Immature natural killer cell (primary cell): Measurements from ENCODE around the gene DDB1. TPM values are rescaled to one million over a fixed set of nuclear protein-coding genes. Genes with fewer than 3 reads are reported as not detected.

Experiments used
- DNase-seq, 3 donors: peaks; one replicate each; pipeline ENCODE4 v3.0.0; 2022; ENCODE audit warnings: mixed read lengths in 1 of 3
- H3K27ac Mint-ChIP-seq, 6 donors: one replicate each; pipeline ENCODE4 v1.8.0; 2020; ENCODE audit warnings: mixed read lengths in 6 of 6, mild to moderate bottlenecking in 5 of 6, inconsistent platforms in 4 of 6, moderate library complexity in 3 of 6
- H3K27me3 Mint-ChIP-seq, 3 donors: one replicate each; pipeline ENCODE4 v1.8.0; 2020 to 2021; ENCODE audit warnings: low read depth in 3 of 3, mild to moderate bottlenecking in 3 of 3, mixed read lengths in 3 of 3, moderate library complexity in 3 of 3, inconsistent platforms in 1 of 3
- H3K36me3 Mint-ChIP-seq, 3 donors: one replicate each; pipeline ENCODE4 v1.8.0; 2020; ENCODE audit warnings: mixed read lengths in 3 of 3, inconsistent platforms in 2 of 3, mild to moderate bottlenecking in 2 of 3
- H3K4me1 Mint-ChIP-seq, 2 donors: one replicate each; pipeline ENCODE4 v1.8.0; 2020; ENCODE audit warnings: inconsistent platforms in 2 of 2, mild to moderate bottlenecking in 2 of 2, mixed read lengths in 2 of 2, moderate library complexity in 1 of 2
- H3K4me3 Mint-ChIP-seq, 5 donors: one replicate each; pipeline ENCODE4 v1.8.0; 2020; ENCODE audit warnings: mild to moderate bottlenecking in 5 of 5, mixed read lengths in 5 of 5, inconsistent platforms in 3 of 5, moderate library complexity in 3 of 5
- H3K9me3 Mint-ChIP-seq, 6 donors: one replicate each; pipeline ENCODE4 v1.8.0; 2020; ENCODE audit warnings: mild to moderate bottlenecking in 6 of 6, mixed read lengths in 6 of 6, inconsistent platforms in 4 of 6, moderate library complexity in 3 of 6
- polyA plus RNA-seq, 3 donors: library from polyadenylated mRNA; unstranded; fragments of 300-500 nt; fragmentation: Illumina TruSeq; gene quantifications; one replicate each; pipeline ENCODE4 v1.2.3, GENCODE V29; 2021

DDB1 gene
- polyA plus RNA-seq, 3 donors from 2014 or later = 105 to 131 (median 119) TPM

GRCh38 chr11:61292356-61292755 lies 40.5 kb downstream of the DDB1 start:
- Mint-ChIP-seq H3K9me3 (no peaks in the 10 kb centered on the region), H3K27me3 (peaks cover 8 to 17% (median 9%) of the 10 kb centered on the region in 3 donors), H3K36me3 (peaks cover 0 to 5% (median 4%) of the 10 kb centered on the region in 3 donors), H3K4me3 (peak overlapping the region in 4 of 5 donors; percentile 15 to 68 (median 25)), H3K27ac (no peak overlapping the region), H3K4me1 (peaks cover 17 to 19% of the 10 kb centered on the region in 2 donors)
- DNase-seq = no peak

- Mint-ChIP-seq H3K27me3 (peaks cover 7 to 16% (median 10%) of the 10 kb centered on the region in 3 donors), H3K36me3 (peaks cover 0 to 5% (median 0%) of the 10 kb centered on the region in 3 donors), H3K4me1 (peaks cover 12% of the 10 kb centered on the region in 2 donors), H3K4me3 (no peak overlapping the region), H3K9me3 (no peaks in the 10 kb centered on the region), H3K27ac (no peak overlapping the region)
- DNase-seq = no peak
Observed at GRCh38 chr11:61290905-61291690, 41.8 kb downstream of the DDB1 start.

GRCh38 chr11:61287338-61287977 lies 45.4 kb downstream of the DDB1 start:
- Mint-ChIP-seq H3K27ac (no peak overlapping the region), H3K36me3 (peaks cover 0 to 7% (median 4%) of the 10 kb centered on the region in 3 donors)

GRCh38 chr11:61283613-61284012 lies 49.3 kb downstream of the DDB1 start:
- Mint-ChIP-seq H3K9me3 (peaks cover 0 to 3% (median 0%) of the 10 kb centered on the region in 6 donors), H3K27me3 (peaks cover 0 to 4% (median 2%) of the 10 kb centered on the region in 3 donors), H3K36me3 (peaks cover 0 to 4% (median 3%) of the 10 kb centered on the region in 3 donors), H3K4me3 (no peak overlapping the region), H3K4me1 (no peaks in the 10 kb centered on the region), H3K27ac (no peak overlapping the region)
- DNase-seq = no peak

More at GRCh38 chr11:61287338-61287977, 45.4 kb downstream of the DDB1 start:
- no peak for DNase-seq
- H3K4me1 Mint-ChIP-seq = no peaks in the 10 kb centered on the region
- no peak overlapping the region for H3K4me3 Mint-ChIP-seq
- peaks cover 0 to 3% (median 0%) of the 10 kb centered on the region in 6 donors for H3K9me3 Mint-ChIP-seq
- H3K27me3 Mint-ChIP-seq = peaks cover 3 to 8% (median 4%) of the 10 kb centered on the region in 3 donors

GRCh38 chr11:61281581-61282250 lies 51.2 kb downstream of the DDB1 start:
- peaks cover 0 to 4% (median 2%) of the 10 kb centered on the region in 3 donors for H3K27me3 Mint-ChIP-seq
- H3K9me3 Mint-ChIP-seq = peaks cover 0 to 3% (median 0%) of the 10 kb centered on the region in 6 donors
- H3K27ac Mint-ChIP-seq = no peak overlapping the region
- peaks cover 0 to 4% (median 3%) of the 10 kb centered on the region in 3 donors for H3K36me3 Mint-ChIP-seq
- H3K4me1 Mint-ChIP-seq = no peaks in the 10 kb centered on the region
- no peak for DNase-seq
- H3K4me3 Mint-ChIP-seq = no peak overlapping the region

GRCh38 chr11:61280883-61281580 lies 51.9 kb downstream of the DDB1 start:
- Mint-ChIP-seq H3K36me3 (peaks cover 0 to 4% (median 3%) of the 10 kb centered on the region in 3 donors), H3K27me3 (peaks cover 0 to 4% (median 1%) of the 10 kb centered on the region in 3 donors), H3K9me3 (peaks cover 0 to 3% (median 0%) of the 10 kb centered on the region in 6 donors), H3K27ac (no peak overlapping the region), H3K4me3 (no peak overlapping the region), H3K4me1 (no peaks in the 10 kb centered on the region)
- DNase-seq = no peak

GRCh38 chr11:61279934-61280659 lies 52.8 kb downstream of the DDB1 start:
- no peak overlapping the region for H3K4me3 Mint-ChIP-seq
- H3K9me3 Mint-ChIP-seq = peaks cover 0 to 3% (median 0%) of the 10 kb centered on the region in 6 donors
- no peak for DNase-seq
- no peaks in the 10 kb centered on the region for H3K4me1 Mint-ChIP-seq
- H3K27me3 Mint-ChIP-seq = peaks cover 0 to 4% (median 0%) of the 10 kb centered on the region in 3 donors
- H3K36me3 Mint-ChIP-seq = peaks cover 0 to 4% (median 3%) of the 10 kb centered on the region in 3 donors
- H3K27ac Mint-ChIP-seq = no peak overlapping the region

- no peaks in the 10 kb centered on the region for H3K9me3 Mint-ChIP-seq
- H3K4me3 Mint-ChIP-seq = no peak overlapping the region
- no peaks in the 10 kb centered on the region for H3K27me3 Mint-ChIP-seq
- no peak for DNase-seq
- H3K36me3 Mint-ChIP-seq = no peaks in the 10 kb centered on the region
- H3K4me1 Mint-ChIP-seq = no peaks in the 10 kb centered on the region
- H3K27ac Mint-ChIP-seq = no peak overlapping the region
Observed at GRCh38 chr11:61278001-61278470, 54.9 kb downstream of the DDB1 start.

GRCh38 chr11:61277186-61278000 lies 55.5 kb downstream of the DDB1 start:
- no peaks in the 10 kb centered on the region for H3K9me3 Mint-ChIP-seq
- no peaks in the 10 kb centered on the region for H3K4me1 Mint-ChIP-seq
- H3K27me3 Mint-ChIP-seq = no peaks in the 10 kb centered on the region
- no peaks in the 10 kb centered on the region for H3K36me3 Mint-ChIP-seq
- no peak overlapping the region for H3K4me3 Mint-ChIP-seq
- no peak for DNase-seq
- H3K27ac Mint-ChIP-seq = no peak overlapping the region

GRCh38 chr11:61275191-61275590 lies 57.7 kb downstream of the DDB1 start:
- DNase-seq = no peak
- Mint-ChIP-seq H3K27me3 (no peaks in the 10 kb centered on the region), H3K4me3 (no peak overlapping the region), H3K27ac (no peak overlapping the region), H3K4me1 (no peaks in the 10 kb centered on the region), H3K36me3 (no peaks in the 10 kb centered on the region), H3K9me3 (no peaks in the 10 kb centered on the region)

GRCh38 chr11:61274084-61274483 lies 58.8 kb downstream of the DDB1 start:
- Mint-ChIP-seq H3K27me3 (no peaks in the 10 kb centered on the region), H3K4me3 (no peak overlapping the region), H3K36me3 (no peaks in the 10 kb centered on the region), H3K9me3 (no peaks in the 10 kb centered on the region), H3K4me1 (no peaks in the 10 kb centered on the region), H3K27ac (no peak overlapping the region)
- no peak for DNase-seq
